HCT116 (cell line): ENCODE data around the gene DIP2B.

Experiments used
- EGR1 ChIP-seq: IDR thresholded peaks from 2 replicates; pipeline ENCODE4 v1.6.1; 2012; ENCODE audit warnings: low read depth
- EZH2 ChIP-seq: fragments of 200-600 bp; sonication (generic); IDR thresholded peaks from 2 replicates; pipeline ENCODE4 v1.6.1; 2017; ENCODE audit warnings: antibody characterized with exemption, mixed run types
- POLR2A ChIP-seq: IDR thresholded peaks from 2 replicates; pipeline ENCODE4 v1.7.0; 2011; ENCODE audit warnings: borderline replicate concordance; ENCODE audit not compliant: insufficient read depth, insufficient read length; ENCODE audit errors: extremely low read depth
- POLR2AphosphoS5 ChIP-seq: IDR thresholded peaks from 2 replicates; pipeline ENCODE4 v1.6.1; 2011; ENCODE audit warnings: mild to moderate bottlenecking, low read depth, low read length, moderate library complexity
- SP1 ChIP-seq: IDR thresholded peaks from 2 replicates; pipeline ENCODE4 v1.6.1; 2012; ENCODE audit warnings: low read depth
- TF ChIP-seq, protein P1 (sequence below), 3 experiments: fragments of 200-600 bp in 1 of 3; sonication (generic) in 1 of 3; IDR thresholded peaks in 2 of 3; conservative IDR thresholded peaks in 1 of 3; 2 replicates each; pipeline ENCODE4 v1.5.1; 2012 to 2017; ENCODE audit warnings: low read depth in 2 of 3, low read length in 2 of 3, antibody characterized with exemption in 1 of 3, borderline replicate concordance in 1 of 3, control low read depth in 1 of 3, mild to moderate bottlenecking in 1 of 3, mixed read lengths in 1 of 3, mixed run types in 1 of 3, moderate library complexity in 1 of 3; ENCODE audit not compliant: insufficient read depth in 1 of 3
- TF ChIP-seq, protein P2 (sequence below): IDR thresholded peaks from 2 replicates; pipeline ENCODE4 v1.6.1; 2012; ENCODE audit warnings: low read depth

DNA sequence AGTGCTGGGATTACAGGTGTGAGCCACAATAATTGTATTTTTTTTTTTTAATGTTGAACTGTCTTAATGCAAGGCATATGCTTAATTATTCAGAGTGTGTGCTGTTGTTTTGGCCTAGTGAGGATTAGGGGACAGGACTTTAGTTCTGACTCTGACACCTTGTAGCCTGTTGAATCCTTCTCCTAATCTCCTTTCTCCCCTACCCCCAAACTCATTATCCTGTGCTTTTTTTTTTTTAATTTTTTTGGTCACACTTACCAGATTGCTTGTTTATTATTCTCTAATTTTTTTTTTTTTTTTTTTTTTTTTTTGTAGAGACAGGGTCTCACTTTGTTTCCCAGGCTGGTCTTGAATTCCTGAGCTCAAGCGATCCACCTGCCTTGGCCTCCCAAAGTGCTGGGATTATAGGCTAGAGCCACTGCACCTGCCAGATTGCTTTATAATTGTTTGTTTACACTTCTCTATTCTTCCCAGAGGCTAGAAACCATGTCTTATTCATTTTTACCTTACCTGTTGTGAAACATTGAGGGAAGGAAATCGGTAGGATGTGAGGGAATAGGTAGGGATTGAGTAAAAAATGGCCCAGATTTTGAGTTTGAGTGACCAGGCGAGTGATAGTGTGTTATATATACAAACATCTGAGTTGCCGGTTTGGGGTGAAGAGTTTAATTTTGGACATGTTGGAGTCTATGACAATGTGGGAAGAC is 32.2 kb downstream of the DIP2B start:
- TF ChIP-seq, protein P1, sequence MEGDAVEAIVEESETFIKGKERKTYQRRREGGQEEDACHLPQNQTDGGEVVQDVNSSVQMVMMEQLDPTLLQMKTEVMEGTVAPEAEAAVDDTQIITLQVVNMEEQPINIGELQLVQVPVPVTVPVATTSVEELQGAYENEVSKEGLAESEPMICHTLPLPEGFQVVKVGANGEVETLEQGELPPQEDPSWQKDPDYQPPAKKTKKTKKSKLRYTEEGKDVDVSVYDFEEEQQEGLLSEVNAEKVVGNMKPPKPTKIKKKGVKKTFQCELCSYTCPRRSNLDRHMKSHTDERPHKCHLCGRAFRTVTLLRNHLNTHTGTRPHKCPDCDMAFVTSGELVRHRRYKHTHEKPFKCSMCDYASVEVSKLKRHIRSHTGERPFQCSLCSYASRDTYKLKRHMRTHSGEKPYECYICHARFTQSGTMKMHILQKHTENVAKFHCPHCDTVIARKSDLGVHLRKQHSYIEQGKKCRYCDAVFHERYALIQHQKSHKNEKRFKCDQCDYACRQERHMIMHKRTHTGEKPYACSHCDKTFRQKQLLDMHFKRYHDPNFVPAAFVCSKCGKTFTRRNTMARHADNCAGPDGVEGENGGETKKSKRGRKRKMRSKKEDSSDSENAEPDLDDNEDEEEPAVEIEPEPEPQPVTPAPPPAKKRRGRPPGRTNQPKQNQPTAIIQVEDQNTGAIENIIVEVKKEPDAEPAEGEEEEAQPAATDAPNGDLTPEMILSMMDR (IDR thresholded peaks at IDR 0.05 in 2 of 3, conservative IDR thresholded peaks at IDR 0.05 in 1 of 3; ENCODE audit: borderline replicate concordance in 1 of 3, insufficient read depth in 1 of 3, low read depth in 2 of 3, low read length in 2 of 3), result no peak
- TF ChIP-seq EZH2 (no peak), POLR2AphosphoS5 (no peak), POLR2A (no peak), EGR1 (no peak), SP1 (no peak)
- TF ChIP-seq, protein P2, sequence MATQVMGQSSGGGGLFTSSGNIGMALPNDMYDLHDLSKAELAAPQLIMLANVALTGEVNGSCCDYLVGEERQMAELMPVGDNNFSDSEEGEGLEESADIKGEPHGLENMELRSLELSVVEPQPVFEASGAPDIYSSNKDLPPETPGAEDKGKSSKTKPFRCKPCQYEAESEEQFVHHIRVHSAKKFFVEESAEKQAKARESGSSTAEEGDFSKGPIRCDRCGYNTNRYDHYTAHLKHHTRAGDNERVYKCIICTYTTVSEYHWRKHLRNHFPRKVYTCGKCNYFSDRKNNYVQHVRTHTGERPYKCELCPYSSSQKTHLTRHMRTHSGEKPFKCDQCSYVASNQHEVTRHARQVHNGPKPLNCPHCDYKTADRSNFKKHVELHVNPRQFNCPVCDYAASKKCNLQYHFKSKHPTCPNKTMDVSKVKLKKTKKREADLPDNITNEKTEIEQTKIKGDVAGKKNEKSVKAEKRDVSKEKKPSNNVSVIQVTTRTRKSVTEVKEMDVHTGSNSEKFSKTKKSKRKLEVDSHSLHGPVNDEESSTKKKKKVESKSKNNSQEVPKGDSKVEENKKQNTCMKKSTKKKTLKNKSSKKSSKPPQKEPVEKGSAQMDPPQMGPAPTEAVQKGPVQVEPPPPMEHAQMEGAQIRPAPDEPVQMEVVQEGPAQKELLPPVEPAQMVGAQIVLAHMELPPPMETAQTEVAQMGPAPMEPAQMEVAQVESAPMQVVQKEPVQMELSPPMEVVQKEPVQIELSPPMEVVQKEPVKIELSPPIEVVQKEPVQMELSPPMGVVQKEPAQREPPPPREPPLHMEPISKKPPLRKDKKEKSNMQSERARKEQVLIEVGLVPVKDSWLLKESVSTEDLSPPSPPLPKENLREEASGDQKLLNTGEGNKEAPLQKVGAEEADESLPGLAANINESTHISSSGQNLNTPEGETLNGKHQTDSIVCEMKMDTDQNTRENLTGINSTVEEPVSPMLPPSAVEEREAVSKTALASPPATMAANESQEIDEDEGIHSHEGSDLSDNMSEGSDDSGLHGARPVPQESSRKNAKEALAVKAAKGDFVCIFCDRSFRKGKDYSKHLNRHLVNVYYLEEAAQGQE, result no peak
